Loucy (cell line): Measurements from ENCODE around the gene NNMT.

Source experiments
- H2AFZ ChIP-seq: fragments of 200-600 bp; sonication (generic); 2 replicates; pipeline ENCODE4 v1.6.0; 2016; ENCODE audit warnings: antibody characterized with exemption, mild to moderate bottlenecking, low read length, moderate library complexity
- H3F3A ChIP-seq: fragments of 200-600 bp; 2 replicates; pipeline ENCODE4 v1.6.0; 2016; ENCODE audit warnings: antibody characterized with exemption, low read depth, mild to moderate bottlenecking
- H3K27me3 ChIP-seq: fragments of 200-600 bp; sonication (generic); 2 replicates; pipeline ENCODE4 v1.6.1; 2014; ENCODE audit warnings: low read length, mild to moderate bottlenecking; ENCODE audit not compliant: insufficient read depth, poor library complexity, severe bottlenecking
- H3K36me3 ChIP-seq: fragments of 200-600 bp; sonication (generic); 2 replicates; pipeline ENCODE4 v1.6.1; 2016; ENCODE audit warnings: low read length; ENCODE audit not compliant: insufficient read depth
- H3K4me1 ChIP-seq: fragments of 200-600 bp; sonication (generic); 2 replicates; pipeline ENCODE4 v1.5.1; 2014; ENCODE audit warnings: low read length, mild to moderate bottlenecking; ENCODE audit not compliant: insufficient read depth, poor library complexity, severe bottlenecking
- H3K4me2 ChIP-seq: fragments of 200-600 bp; sonication (generic); 2 replicates; pipeline ENCODE4 v1.6.0; 2014; ENCODE audit warnings: antibody characterized with exemption, low read length, low read depth, mild to moderate bottlenecking; ENCODE audit not compliant: poor library complexity, severe bottlenecking
- H3K4me3 ChIP-seq: fragments of 200-600 bp; sonication (generic); 2 replicates; pipeline ENCODE4 v1.5.1; 2014; ENCODE audit warnings: low read length, mild to moderate bottlenecking, mixed read lengths; ENCODE audit not compliant: poor library complexity, severe bottlenecking
- H3K79me2 ChIP-seq: fragments of 200-600 bp; sonication (generic); 2 replicates; pipeline ENCODE4 v1.6.1; 2014; ENCODE audit warnings: low read length; ENCODE audit not compliant: insufficient read depth
- H3K9ac ChIP-seq: fragments of 200-600 bp; sonication (generic); 2 replicates; pipeline ENCODE4 v1.6.0; 2014; ENCODE audit warnings: mild to moderate bottlenecking, low read depth, low read length, moderate library complexity; ENCODE audit not compliant: poor library complexity, severe bottlenecking
- H3K9me2 ChIP-seq: fragments of 200-600 bp; sonication (generic); replicated peaks from 2 replicates; pipeline ENCODE4 v1.6.1; 2016; ENCODE audit warnings: low read depth, low read length, mixed read lengths
- H3K9me3 ChIP-seq: fragments of 200-600 bp; sonication (generic); 2 replicates; pipeline ENCODE4 v1.6.1; 2014; ENCODE audit warnings: mild to moderate bottlenecking, antibody characterized with exemption, low read length, low read depth; ENCODE audit not compliant: insufficient read depth
- H4K20me1 ChIP-seq: fragments of 200-600 bp; sonication (generic); 2 replicates; pipeline ENCODE4 v1.6.0; 2014; ENCODE audit warnings: antibody characterized with exemption, low read length, mild to moderate bottlenecking; ENCODE audit not compliant: insufficient read depth, poor library complexity, severe bottlenecking
- EZH2phosphoT487 ChIP-seq: fragments of 200-600 bp; IDR thresholded peaks from 2 replicates; pipeline ENCODE4 v1.6.1; 2018; ENCODE audit warnings: antibody characterized with exemption, mild to moderate bottlenecking, moderate library complexity, borderline replicate concordance
- TF ChIP-seq, protein P1 (sequence below): fragments of 200-600 bp; sonication (generic); conservative IDR thresholded peaks from 2 replicates; pipeline ENCODE4 v1.5.1; 2014; ENCODE audit warnings: mild to moderate bottlenecking, antibody characterized with exemption, low read length

Gene NNMT

DNA sequence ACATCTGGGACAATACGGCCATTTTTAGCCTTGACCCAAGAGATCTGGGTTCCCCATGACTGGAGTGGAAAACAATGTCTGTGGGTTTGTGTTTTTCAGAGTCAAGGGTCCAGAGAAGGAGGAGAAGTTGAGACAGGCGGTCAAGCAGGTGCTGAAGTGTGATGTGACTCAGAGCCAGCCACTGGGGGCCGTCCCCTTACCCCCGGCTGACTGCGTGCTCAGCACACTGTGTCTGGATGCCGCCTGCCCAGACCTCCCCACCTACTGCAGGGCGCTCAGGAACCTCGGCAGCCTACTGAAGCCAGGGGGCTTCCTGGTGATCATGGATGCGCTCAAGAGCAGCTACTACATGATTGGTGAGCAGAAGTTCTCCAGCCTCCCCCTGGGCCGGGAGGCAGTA is 15.7 kb downstream of the NNMT start:
- Histone ChIP-seq H2AFZ (no peak overlapping the region), H3K4me2 (no peak overlapping the region), H3K4me1 (peaks cover 12% of the 10 kb centered on the region), H3K9ac (no peak overlapping the region), H3K27me3 (peaks cover 10% of the 10 kb centered on the region), H4K20me1 (no peaks in the 10 kb centered on the region), H3K36me3 (no peaks in the 10 kb centered on the region), H3K79me2 (no peaks in the 10 kb centered on the region), H3F3A (no peaks in the 10 kb centered on the region), H3K4me3 (no peak overlapping the region), H3K9me3 (no peaks in the 10 kb centered on the region), H3K9me2 (no peaks in the 10 kb centered on the region)
- TF ChIP-seq, protein P1, sequence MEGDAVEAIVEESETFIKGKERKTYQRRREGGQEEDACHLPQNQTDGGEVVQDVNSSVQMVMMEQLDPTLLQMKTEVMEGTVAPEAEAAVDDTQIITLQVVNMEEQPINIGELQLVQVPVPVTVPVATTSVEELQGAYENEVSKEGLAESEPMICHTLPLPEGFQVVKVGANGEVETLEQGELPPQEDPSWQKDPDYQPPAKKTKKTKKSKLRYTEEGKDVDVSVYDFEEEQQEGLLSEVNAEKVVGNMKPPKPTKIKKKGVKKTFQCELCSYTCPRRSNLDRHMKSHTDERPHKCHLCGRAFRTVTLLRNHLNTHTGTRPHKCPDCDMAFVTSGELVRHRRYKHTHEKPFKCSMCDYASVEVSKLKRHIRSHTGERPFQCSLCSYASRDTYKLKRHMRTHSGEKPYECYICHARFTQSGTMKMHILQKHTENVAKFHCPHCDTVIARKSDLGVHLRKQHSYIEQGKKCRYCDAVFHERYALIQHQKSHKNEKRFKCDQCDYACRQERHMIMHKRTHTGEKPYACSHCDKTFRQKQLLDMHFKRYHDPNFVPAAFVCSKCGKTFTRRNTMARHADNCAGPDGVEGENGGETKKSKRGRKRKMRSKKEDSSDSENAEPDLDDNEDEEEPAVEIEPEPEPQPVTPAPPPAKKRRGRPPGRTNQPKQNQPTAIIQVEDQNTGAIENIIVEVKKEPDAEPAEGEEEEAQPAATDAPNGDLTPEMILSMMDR, result no peak
- TF ChIP-seq EZH2phosphoT487, result no peak

DNA sequence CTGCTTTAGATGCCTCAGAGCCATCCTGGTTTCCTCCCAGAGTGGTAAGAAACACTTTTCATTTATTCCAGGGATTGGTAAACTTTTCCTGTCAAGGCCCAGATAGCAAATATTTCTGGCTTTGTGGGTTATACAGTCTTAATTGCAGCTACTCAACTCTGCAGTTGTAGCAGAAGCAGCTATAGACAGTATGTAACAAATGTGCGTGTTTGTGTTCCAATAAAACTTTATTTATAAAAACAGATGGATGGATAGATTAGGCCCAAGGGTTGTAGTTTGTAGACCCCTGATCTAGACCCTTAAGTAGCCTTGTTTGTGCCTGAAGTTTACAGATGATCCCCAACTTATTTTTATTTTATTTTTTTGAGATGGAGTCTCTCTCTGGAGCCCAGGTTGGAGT is 17.9 kb downstream of the NNMT start:
- peaks cover 8% of the 10 kb centered on the region for H3K27me3 ChIP-seq
- H2AFZ ChIP-seq, result no peak overlapping the region
- no peaks in the 10 kb centered on the region for H4K20me1 ChIP-seq
- H3K36me3 ChIP-seq, result no peaks in the 10 kb centered on the region
- H3F3A ChIP-seq, result no peaks in the 10 kb centered on the region
- H3K9ac ChIP-seq, result no peak overlapping the region
- H3K9me2 ChIP-seq, result no peaks in the 10 kb centered on the region
- H3K9me3 ChIP-seq, result no peaks in the 10 kb centered on the region
- H3K79me2 ChIP-seq, result no peaks in the 10 kb centered on the region
- peaks cover 12% of the 10 kb centered on the region for H3K4me1 ChIP-seq
- no peak overlapping the region for H3K4me3 ChIP-seq
- TF ChIP-seq, protein P1, result no peak
- TF ChIP-seq EZH2phosphoT487, result no peak
- H3K4me2 ChIP-seq, result no peak overlapping the region

GRCh38 chr11:114315749-114316368 is 19.7 kb downstream of the NNMT start:
- Histone ChIP-seq H3K79me2 (no peaks in the 10 kb centered on the region), H3K27me3 (no peaks in the 10 kb centered on the region), H3K9ac (no peak overlapping the region), H4K20me1 (no peaks in the 10 kb centered on the region), H3K9me2 (no peaks in the 10 kb centered on the region), H3K36me3 (no peaks in the 10 kb centered on the region), H3K4me1 (peaks cover 12% of the 10 kb centered on the region), H3K4me3 (peak overlapping the region; percentile 61), H3K9me3 (no peaks in the 10 kb centered on the region), H2AFZ (peak overlapping the region; percentile 89), H3F3A (no peaks in the 10 kb centered on the region), H3K4me2 (peak overlapping the region; percentile 66)
- TF ChIP-seq, protein P1, result no peak
- no peak for TF ChIP-seq EZH2phosphoT487
